Occipital lobe (tissue), 2 donors: ENCODE measurements around the gene TPBGL. TPM values are rescaled to one million over a fixed set of nuclear protein-coding genes. Genes with fewer than 3 reads are reported as not detected.
A peak's percentile ranks its signal among the peaks of the same experiment; 100 is the strongest.
"Not testable (repeated sequence)": the region's sequence is repeated elsewhere in the genome, so short reads cannot be mapped to it uniquely, and the experiment has no call there.

Experiments
- DNase-seq: peaks from one replicate; lab custom pipeline; 2025; lab: John Stamatoyannopoulos, UW
- total RNA-seq: library from RNA; depleted of rRNA; stranded (reverse); fragments of >200 nt; gene quantifications from one replicate; pipeline ENCODE4 v1.2.3, GENCODE V29; 2014

TPBGL gene
- total RNA-seq, 1 donor from 2014 or later, result under 0.01 TPM

DNA sequence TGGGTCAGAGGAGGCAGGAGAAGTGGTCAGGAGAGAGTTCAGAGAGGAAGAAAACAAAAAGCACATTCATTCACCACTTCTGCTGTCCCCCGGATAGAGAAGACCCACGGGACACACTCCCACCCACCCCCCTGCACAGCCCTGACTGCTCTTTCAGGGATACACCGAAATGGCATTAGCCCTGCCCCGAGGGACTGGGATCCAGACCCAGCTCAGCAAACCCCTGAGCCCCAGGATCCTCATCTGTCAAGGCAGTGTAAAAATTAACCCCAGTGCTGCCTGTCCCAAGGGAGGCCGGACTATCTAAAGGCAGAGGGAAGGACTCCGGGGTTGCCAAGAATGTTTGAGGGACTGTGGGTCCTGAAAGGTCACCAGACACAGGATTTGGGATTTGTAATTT is 31.2 kb downstream of the TPBGL start:
- DNase-seq, result no peak

DNA sequence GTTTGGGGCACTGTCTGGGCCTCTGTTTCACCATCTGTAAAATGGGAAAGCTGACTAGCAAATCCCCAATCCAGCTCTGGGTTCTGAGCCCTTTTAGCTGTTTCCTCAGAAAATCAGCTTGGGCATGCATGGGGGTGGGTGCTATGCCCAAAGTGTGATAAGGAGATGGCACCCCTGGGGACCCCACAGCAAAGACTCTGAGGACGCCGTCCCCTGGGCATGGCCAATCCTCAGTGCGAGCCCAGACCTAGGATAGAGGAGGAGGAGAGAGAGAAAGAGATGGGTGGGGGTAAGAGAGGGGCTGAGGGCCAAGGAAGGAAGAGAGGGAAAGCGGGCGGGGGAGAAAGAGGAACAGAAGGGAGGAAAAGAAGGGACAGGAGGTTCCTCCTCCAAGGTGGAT is 31.8 kb downstream of the TPBGL start:
- no peak for DNase-seq

DNA sequence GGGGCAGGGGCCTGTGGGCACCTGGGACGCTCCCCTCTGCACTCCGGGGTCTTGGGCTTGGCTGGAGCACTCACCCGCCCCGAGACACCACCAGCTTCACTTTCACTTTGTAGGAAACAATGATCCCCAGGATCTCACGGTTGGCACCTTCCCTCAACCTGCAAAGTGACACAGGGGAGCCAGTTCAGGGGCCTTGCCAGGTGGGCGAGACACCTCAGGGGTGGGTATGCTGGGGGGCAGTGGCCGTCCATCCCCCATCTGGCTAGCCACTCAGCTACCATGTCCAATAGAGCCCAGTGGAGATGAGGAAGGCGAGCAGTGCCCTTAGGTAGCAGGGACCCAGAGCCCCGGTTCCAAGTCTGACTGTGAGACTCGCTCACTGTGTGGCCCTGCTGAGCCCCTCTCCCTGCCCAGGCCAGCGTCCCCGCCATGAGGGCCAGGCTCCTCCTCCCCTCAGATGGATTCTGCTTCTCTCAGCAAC is 32.3 kb downstream of the TPBGL start:
- no peak for DNase-seq

DNA sequence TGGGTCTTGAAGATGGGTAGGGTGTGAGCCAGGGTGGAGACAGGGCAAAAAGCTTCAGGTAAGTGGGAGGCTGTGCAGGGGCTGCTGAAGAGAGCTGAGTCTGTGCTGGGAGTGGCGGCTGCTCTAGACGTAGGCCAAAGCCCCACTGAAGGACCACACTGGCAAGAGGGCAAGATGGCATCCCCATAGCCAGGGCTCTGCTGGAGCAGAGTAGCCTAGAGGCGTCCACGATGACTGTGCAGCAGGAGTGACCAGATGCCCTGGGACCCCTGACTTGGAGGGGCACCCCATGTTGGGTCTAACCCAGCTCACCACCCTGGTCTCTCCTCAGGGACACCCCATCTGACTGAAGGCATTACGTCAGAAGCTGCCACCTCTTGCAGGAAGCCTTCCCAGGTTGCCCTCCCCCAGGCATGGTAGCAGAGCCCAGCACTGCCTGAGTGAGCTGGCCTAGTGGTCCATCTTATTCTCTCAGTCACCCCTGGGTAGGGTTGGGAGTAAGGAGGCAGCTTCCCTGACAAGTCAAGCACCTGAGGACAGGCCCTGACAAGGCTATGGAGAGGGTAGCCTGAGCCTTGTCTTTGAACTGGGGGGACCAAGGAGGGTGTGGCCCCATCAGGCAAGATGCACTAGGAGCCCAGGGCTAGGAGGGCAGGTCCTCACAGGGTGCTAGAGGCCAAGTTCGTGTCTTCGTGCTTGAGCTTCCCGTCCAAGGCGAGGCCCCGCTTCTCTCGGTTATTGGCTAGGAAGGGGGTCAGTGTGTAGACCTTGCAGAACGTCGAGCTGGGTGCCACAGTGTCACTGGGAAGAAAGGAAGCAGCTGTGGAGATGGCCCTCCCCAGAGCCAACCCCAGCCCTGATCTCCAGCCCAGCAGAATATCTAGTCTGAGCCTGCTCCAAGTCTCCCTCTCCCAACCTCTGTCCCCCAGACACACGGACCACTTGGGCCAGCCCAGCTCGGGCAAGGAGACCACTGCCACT is 33.1 kb downstream of the TPBGL start:
- no peak for DNase-seq

DNA sequence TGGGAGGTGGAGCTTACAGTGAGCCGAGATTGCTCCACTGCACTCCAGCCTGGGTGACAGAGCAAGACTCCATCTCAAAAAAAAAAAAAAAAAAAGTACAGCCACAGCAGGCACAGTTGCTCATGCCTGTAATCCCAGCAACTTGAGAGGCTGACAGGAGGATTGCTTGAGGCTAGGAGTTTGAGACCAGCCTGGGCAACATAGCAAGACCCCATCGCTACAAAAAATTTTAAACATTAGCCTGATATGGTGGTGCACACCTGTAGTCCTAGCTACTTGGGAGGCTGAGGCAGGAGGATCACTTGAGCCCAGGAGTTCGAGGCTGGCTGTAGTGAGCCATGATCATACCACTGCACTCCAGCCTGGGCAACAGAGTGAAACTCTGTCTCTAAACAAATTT is 34.1 kb downstream of the TPBGL start:
- not testable (repeated sequence) for DNase-seq

DNA sequence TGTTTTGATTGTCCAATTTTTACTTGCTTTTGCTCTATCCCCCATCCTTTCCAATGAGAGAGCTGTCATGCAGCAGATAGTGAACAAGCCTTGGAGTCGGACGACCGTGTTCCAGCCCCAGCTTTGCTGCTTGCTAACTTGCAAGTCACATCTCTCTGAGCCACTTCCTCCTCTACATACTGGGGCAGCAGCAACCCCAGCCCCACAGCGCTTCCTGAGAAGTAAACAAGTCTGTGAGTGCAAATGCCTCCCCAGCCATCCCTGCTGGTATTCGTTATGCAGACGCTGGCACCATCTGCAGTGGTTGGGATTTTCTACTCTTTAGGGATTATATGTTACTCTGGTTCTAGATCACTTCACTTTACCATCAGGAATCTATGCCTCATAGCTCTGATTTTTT is 35.0 kb downstream of the TPBGL start:
- no peak for DNase-seq

DNA sequence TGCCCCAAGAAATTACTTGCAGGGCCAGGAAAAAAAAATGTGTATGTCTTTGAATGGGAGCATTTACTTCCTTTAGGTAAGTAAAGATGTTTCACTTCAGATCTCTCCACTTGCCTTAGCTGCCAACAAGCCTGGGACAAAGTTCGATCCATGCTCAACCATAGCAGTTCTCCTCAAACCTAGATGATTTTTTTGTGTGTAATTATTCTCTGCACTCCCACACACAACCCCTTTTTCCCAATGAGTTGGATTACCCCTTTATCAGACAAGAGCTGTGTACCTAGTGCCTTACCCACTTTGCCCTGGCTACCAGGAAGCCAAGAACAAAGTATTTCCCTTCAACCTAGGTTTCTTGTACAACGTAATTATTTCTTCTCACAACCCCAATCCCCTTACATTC is 35.6 kb downstream of the TPBGL start:
- DNase-seq, result no peak

DNA sequence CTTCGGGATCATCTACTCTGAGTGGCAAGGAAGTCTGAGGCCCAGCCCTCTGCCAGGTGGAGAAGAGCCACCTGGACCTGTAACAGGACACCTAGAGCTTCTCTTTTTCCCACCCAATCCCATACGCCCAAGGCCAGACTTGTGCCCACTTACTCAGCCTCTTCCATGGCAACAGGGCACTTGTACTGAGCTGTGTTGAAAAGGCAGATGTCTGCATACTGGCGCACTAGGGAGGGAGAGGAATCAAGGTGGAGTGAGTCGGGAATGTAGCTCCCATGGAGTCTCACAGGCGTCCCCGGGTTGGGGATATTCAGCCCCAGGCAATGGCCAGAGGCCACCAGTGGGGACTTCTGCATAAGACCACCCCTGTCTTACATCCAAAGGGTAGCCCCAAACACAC is 36.1 kb downstream of the TPBGL start:
- DNase-seq, result no peak

DNA sequence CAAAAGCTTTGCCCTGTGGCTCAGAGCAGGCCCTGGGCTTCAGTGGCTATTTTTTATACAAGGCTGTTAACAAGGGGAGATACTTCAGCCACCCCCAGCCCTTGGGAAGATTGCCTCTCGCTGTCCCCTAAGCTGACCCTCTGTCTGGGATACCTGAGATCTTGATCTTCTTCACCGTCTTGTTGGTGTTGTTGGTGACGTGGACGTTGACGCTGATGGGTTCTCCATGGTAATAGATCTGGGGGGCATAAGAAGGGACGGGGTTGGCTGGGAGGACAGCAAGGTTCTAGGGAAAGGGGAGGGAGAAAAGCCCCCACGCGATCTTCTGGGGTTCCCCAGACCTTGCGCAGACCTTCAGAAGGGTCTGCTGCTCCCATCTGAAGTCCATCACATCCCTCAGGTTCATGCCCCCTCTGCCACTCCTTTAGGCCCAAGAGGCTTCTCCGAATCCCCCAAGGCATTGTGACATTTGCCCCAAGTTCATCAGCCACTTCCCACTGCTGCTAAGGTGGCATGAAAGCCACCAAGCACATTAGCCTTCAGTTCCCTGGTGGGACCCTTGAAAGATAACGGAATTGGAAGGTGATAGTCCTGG is 36.7 kb downstream of the TPBGL start:
- DNase-seq, result no peak

DNA sequence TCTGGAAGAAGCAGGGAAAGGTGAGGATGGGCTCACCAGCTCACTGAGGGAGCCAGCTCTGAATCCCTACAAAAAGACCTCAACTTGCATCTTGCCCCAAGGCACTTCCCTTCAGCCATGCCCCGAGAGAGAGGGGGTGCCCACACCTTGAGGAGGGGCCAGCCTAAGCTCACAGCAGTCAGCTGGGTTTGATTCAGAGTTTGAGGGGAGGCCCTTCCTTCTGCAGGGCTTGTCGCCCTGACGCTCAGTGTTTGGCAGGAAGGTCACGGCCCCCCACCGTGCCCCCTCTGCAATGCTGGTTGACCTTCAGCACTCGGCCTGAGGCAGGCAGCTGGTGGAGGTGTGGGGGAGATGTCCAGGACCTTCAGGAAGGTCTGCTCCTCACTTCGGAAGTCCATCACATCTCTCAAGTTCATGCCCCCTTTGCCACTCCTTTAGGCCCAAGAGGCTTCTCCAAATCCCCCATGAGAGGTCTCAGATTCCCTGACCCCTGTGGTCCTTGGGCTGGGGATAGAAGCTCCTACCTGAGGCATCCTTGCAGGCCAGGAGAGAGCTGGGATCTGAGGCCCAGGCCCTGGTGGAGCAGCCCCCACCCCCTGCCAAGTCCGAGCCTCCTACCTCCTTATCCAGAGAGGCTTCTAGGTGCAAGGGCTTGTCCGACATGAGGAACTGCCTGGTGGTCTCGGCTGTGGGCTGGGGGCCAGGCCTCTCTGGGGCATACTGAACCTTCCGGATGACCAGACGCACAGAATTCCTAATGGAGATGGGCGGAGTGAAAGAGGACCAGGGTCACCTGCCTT is 37.6 kb downstream of the TPBGL start:
- no peak for DNase-seq

DNA sequence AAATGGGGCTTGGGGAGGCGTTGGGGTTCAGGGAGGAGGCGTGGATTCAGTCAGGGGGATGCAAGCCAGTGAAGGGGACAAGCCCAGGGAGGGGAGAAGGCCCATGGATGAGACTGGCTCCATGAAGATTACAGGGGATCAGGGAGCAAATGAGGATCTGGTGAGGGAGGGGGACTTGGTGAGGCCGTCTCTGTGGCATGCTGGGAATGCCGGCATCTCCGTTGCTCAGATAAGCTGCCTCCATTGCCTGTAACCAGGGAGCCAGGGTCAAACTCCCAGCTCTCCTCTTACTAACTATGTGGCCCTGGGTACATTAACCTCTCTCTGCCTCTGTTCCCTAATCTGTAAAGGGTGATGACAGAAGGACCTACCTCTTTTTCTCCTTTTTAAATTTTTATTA is 38.7 kb downstream of the TPBGL start:
- DNase-seq, result no peak

DNA sequence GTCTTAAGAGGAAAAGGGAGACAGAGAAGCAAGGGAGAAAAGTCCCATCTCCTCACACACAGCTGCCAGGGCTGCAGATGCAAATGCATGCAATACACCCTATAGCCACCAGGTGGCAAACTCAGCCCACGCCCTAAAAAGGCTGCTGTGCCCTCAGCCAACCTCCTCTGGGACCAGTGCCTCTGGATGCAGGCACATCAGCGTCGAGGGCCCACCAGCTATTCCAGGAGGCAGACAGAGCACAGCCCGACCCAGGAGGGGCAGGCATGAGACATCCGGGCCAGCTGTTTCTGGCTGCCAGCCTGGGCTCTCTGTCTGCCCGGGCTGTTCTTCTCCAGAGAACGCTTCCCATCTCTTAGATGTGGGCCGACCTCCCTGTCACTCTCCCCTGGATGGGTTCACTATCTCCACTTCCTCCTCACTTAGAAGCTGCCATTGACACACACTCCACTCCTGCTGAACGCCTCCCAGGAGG is 39.7 kb downstream of the TPBGL start:
- DNase-seq, result peak; percentile 70

DNA sequence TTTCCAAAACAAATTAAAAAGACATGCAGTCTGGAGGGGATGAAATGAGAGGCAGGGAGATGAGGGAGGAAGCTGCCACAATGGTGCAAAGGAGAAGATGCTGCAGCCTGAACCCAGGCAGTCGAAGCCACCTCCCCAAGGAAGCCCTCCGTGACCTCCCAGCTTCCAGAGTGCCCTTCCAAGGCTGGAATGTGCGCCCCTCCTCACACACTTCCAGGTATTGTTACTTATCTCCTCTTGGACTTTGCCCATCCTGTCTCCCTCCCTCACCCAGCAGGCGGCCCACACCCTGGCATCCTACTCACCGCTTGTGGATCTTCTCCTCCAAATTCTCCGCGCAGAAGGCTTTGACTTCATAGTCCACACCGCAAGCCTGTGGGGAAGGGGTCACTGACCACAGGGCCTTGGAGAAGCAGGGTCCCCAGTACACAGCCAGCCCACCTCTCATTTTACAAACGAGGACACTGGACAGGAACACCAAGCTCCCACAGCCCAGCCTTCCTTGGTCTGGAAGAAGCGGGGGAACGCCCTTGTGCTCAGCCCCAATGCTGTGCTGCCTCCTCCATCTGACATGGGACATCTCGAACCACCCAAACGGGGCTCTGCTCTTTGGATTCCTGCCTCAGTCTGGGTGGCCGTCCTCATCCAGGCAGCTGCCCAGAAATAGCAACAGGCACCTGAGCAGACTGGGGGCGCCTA is 40.3 kb downstream of the TPBGL start:
- no peak for DNase-seq

DNA sequence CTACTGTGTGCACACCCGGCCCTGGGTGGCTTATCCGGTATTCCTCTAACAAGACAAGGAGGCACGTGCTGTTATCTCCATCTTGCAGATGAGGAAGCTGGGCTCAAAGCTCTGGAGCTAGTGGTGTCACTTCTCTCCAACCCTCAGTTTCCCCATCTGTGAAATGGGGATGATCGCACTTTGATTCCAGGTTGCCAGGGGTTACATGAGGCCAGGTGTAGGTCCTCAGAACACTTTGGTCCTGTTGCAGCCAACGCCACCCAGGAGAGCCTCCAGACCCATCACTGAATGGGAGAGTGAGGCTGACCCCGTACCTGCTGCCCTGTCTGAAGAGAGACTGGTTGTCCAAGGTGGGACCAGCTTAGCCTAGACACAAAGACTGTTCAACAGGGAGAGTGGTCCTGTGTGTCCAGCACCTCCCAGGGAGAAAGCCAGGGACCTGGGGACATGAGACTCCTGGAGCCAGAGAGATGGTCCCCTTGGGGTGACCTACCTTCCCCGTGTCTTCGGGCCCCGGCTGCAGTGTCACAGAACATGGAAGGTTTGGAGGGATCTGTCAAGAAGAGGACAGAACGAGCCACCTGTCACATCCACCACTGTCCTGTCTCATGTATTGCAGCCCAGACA is 41.0 kb downstream of the TPBGL start:
- DNase-seq, result no peak

DNA sequence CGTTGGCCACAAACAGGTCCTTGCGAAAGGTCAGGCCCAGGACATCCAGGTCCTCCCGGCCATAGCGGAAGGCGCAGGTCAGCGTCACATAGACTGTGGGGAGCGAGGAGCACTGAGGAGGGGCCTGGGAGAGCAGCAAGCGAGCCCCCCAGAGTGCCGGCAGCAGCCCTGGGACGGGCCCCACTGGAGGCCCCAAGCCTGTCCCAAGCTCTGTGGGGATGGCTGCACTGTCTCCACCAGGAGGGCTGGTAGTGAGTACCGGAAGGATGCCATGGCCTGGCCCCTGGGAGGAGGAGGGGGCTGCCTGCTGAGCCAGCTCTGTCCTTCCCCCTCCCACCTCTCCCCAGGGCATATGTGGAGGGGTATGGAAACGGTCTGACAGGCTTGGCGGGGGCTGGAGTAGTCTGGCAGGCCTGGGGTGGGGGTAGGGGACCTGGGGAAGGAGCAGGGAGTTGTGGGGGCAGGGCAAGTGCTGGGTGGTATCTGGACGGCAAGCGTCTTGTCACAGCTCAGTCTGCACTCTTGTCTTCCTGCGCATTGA is 42.9 kb downstream of the TPBGL start:
- no peak for DNase-seq

DNA sequence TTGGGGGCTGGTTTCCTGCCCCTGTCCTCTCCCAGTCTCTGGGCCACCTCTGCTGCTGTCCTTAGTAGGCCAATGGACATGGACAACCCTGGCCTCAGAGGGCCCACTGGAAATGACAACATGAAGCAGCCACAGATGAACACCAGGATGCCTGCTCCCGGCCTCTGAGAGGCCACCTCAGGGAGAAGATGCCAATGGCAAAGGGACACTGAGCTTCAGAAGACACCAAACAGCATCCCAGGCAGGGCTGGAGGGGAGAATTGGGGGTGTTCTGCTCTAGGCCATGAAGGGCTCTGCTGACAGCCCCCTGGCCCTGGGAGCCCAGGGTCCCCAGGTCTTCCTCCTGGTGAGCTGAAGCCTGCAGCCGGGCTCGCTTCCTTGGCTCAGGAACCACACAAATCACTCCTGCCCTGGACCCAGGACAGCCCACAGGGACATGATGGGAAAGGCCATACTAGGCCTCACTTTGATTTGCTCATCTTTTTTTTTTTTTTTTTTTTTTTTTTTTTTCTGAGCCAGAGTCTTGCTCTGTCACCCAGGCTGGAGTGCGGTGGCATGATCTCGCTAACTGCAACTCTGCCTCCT is 45.3 kb downstream of the TPBGL start:
- DNase-seq, result no peak

DNA sequence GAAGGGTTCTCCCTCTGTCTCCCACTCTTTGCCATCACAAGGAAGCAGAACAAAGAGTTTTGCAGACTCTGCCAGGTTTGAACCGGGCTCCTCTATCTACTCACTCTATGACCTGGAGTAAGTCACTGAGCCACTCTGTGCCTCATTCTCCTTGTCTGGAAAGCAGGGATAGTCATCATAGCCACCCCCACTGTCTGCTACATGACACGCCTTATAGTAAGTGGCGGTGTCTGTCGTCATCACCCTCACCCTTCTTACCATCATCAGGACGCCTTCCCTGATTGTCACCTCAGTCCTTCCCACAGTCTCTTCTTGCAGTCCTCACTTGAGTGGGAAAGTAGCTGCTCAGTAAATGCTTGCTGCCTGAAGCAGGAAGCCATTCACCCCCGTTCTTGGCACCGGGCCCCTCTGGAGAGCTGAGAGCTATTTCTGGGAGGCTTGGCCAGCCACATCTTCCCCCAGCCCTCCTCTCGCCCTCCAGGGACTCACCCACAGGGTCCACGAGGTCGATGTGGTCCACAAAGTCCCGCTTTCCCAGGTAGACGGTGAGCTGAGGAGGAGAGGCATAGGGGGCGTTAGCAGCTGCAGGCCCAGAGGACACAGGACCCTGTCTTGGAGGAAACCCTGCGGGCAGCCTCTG is 46.4 kb downstream of the TPBGL start:
- DNase-seq, result no peak

DNA sequence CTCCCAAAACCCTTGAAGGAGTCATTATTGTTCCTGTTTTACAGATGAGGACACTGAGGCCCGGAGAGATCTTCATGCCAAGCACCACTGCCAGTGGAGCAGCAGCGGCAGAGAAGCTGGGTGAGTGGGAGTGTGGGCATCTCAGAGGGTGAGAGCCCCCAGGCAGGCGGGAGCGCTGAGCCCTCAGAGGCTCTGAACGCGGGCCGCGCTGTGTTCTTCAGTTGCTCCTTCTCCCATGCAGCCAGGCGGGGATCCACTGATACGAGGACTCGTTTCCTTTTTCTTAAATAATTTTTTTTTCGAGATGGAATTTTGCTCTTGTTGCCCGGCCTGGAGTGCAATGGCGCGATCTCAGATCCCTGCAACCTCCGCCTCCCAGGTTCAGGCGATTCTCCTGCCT is 47.0 kb downstream of the TPBGL start:
- no peak for DNase-seq

DNA sequence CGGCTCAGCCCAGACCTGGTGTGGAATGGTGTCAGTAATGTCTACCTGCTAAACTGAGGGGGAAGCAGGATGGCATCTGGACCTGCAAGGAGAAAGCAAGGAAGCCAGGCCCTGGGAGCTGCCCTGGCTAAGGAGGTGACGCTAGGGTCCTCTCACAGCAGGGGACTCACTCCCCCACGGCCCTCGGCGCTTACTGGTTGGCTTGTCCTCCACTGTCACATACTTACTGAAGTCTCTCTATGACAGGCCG is 48.9 kb downstream of the TPBGL start:
- no peak for DNase-seq

DNA sequence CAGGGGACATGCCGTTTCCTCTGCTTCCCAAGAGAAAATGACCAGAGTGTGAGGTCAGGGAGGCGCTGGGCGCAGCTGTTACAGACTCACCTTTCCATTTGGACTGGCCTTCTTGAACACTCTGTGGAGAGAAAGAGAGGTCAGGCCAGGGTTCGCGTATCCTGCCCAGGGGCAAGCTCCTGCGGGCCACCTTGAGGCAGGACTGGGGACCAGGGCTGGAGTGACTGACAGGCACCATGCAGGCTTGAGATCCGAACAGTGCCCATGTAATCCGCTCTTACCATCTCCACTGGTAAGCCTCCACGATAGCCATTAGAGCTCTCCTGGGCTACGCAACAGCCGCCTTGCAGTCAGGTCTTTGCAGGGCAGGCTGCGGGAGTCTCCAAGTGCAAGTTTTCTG is 49.3 kb downstream of the TPBGL start:
- DNase-seq, result no peak
